Fibroblast of lung (primary cell): Measurements from ENCODE around the gene THOP1. TPM values are rescaled to one million over a fixed set of nuclear protein-coding genes. Genes with fewer than 3 reads are reported as not detected.

Experiments used
- DNase-seq, 2 donors: peaks; one replicate each; pipeline versions ENCODE4 v3.0.0 to v3.0.0-alpha.2; 2010; ENCODE audit warnings: low read depth in 2 of 2
- H2AFZ ChIP-seq: 2 replicates; pipeline ENCODE4 v1.5.1; 2012; ENCODE audit warnings: low read length, control low read depth, inconsistent platforms
- H3K27ac ChIP-seq: 2 replicates; pipeline ENCODE4 v1.5.1; 2011; ENCODE audit warnings: low read length, control low read depth; ENCODE audit not compliant: insufficient read depth
- H3K27me3 ChIP-seq: 2 replicates; pipeline ENCODE4 v1.5.1; 2011; ENCODE audit warnings: mild to moderate bottlenecking, low read length; ENCODE audit not compliant: control insufficient read depth, insufficient read depth
- H3K36me3 ChIP-seq: 2 replicates; pipeline ENCODE4 v1.5.1; 2011; ENCODE audit warnings: low read length; ENCODE audit not compliant: control insufficient read depth, insufficient read depth
- H3K4me1 ChIP-seq: 2 replicates; pipeline ENCODE4 v1.5.1; 2011; ENCODE audit warnings: low read length; ENCODE audit not compliant: control insufficient read depth, insufficient read depth; ENCODE audit errors: extremely low read depth
- H3K4me2 ChIP-seq: 2 replicates; pipeline ENCODE4 v1.5.1; 2011; ENCODE audit warnings: low read length, control low read depth; ENCODE audit not compliant: insufficient read depth; ENCODE audit errors: extremely low read depth
- H3K4me3 ChIP-seq, 4 experiments: fragments of 200-600 bp in 1 of 4; sonication (generic) in 1 of 4; replicated peaks in 1 of 4; 2 replicates each; pipeline ENCODE4 v1.5.1; 2011 to 2016; ENCODE audit warnings: low read length in 4 of 4, low read depth in 3 of 4, mild to moderate bottlenecking in 3 of 4, control low read depth in 2 of 4, inconsistent platforms in 1 of 4, mixed read lengths in 1 of 4; ENCODE audit not compliant: insufficient read depth in 1 of 4; ENCODE audit errors: control extremely low read depth in 1 of 4
- H3K79me2 ChIP-seq: 2 replicates; pipeline ENCODE4 v1.5.1; 2012; ENCODE audit warnings: mild to moderate bottlenecking, low read length, inconsistent platforms; ENCODE audit not compliant: control insufficient read depth, insufficient read depth
- H3K9ac ChIP-seq: 2 replicates; pipeline ENCODE4 v1.5.1; 2011; ENCODE audit warnings: mild to moderate bottlenecking, low read length, control low read depth; ENCODE audit not compliant: insufficient read depth
- H3K9me3 ChIP-seq: 2 replicates; pipeline ENCODE4 v1.5.1; 2012; ENCODE audit warnings: low read depth, low read length; ENCODE audit not compliant: control insufficient read depth, insufficient read depth
- H4K20me1 ChIP-seq: 2 replicates; pipeline ENCODE4 v1.5.1; 2011; ENCODE audit warnings: low read length; ENCODE audit not compliant: control insufficient read depth, insufficient read depth; ENCODE audit errors: extremely low read depth
- EZH2 ChIP-seq: IDR thresholded peaks from 2 replicates; pipeline ENCODE4 v1.5.1; 2012; ENCODE audit warnings: low read length, control low read depth, mild to moderate bottlenecking; ENCODE audit errors: missing control alignments
- polyA plus RNA-seq, 2 donors: library from polyadenylated mRNA; depleted of rRNA in 1 of 2; stranded (reverse) in 1 of 2; unstranded in 1 of 2; fragments of >200 nt; gene quantifications; 2 replicates each; pipeline ENCODE4 v1.2.1, GENCODE V29; 2011 to 2012; ENCODE audit warnings: missing spikeins in 1 of 2
- total RNA-seq: library from RNA; depleted of rRNA; stranded (reverse); fragments of >200 nt; gene quantifications from 2 replicates; pipeline ENCODE4 v1.2.1, GENCODE V29; 2014
- TF ChIP-seq, protein P1 (sequence below), 2 donors: IDR thresholded peaks in 1 of 2; conservative IDR thresholded peaks in 1 of 2; 1 replicate in 1 of 2; 2 replicates in 1 of 2; pipeline ENCODE4 v1.5.1; 2011 to 2012; ENCODE audit warnings: low read length in 2 of 2, control low read depth in 1 of 2, inconsistent platforms in 1 of 2, low read depth in 1 of 2, mild to moderate bottlenecking in 1 of 2

THOP1 gene
- total and polyA plus RNA-seq, 2 donors (not counting 1 experiment from before 2014, with no cell fraction given): 23.6 to 49.5 TPM

DNA sequence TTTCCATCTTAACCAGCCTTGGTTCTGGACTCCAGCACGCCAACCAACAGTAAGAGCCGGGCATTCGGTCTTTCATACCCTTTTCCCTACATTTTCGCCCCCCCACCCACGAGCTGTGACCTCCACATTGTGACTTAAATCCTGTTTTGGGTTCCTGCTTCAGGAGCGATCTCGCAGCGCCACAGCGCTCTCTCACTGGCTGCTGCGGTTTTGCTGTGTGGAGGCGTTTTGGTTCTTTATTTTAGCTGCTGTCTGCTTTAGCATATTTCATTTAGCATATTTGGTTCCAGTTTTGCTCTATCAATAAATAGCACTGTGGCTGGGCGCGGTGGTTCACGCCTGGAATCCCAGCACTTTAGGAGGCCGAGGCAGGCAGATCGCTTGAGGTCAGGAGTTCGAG lies 25.9 kb upstream of the THOP1 start:
- Histone ChIP-seq H3K27me3 (no peaks in the 10 kb centered on the region), H3K4me1 (no peaks in the 10 kb centered on the region), H3K4me2 (no peak overlapping the region), H2AFZ (no peak overlapping the region), H3K9me3 (no peaks in the 10 kb centered on the region), H3K27ac (no peak overlapping the region), H4K20me1 (no peaks in the 10 kb centered on the region), H3K79me2 (no peaks in the 10 kb centered on the region), H3K9ac (no peak overlapping the region), H3K36me3 (peaks cover 29% of the 10 kb centered on the region), H3K4me3 (no peak overlapping the region)
- no peak for TF ChIP-seq EZH2
- TF ChIP-seq, protein P1, sequence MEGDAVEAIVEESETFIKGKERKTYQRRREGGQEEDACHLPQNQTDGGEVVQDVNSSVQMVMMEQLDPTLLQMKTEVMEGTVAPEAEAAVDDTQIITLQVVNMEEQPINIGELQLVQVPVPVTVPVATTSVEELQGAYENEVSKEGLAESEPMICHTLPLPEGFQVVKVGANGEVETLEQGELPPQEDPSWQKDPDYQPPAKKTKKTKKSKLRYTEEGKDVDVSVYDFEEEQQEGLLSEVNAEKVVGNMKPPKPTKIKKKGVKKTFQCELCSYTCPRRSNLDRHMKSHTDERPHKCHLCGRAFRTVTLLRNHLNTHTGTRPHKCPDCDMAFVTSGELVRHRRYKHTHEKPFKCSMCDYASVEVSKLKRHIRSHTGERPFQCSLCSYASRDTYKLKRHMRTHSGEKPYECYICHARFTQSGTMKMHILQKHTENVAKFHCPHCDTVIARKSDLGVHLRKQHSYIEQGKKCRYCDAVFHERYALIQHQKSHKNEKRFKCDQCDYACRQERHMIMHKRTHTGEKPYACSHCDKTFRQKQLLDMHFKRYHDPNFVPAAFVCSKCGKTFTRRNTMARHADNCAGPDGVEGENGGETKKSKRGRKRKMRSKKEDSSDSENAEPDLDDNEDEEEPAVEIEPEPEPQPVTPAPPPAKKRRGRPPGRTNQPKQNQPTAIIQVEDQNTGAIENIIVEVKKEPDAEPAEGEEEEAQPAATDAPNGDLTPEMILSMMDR (conservative IDR thresholded peaks at IDR 0.05 in 1 of 2, IDR thresholded peaks at IDR 0.05 in 1 of 2; ENCODE audit: low read depth in 1 of 2, low read length in 2 of 2): no peak
- no peak for DNase-seq

DNA sequence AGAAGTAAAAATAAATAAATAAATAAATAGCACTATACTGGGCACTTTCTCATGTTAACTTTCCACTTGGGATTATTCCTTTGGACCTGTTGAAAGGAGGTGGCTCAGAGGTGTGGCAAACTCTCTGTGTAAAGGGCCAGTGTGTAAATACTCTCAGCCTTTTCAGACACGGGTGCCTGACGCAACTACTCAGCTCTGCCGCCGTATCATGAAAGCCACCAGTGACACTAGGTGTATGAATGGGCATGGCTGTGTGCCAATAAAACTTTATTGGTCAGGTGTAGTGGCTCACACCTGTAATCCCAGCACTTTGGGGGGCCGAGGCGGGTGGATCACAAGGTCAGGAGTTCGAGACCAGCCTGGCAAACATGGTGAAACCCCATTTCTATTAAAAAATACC lies 25.3 kb upstream of the THOP1 start:
- Histone ChIP-seq H3K9me3 (no peaks in the 10 kb centered on the region), H3K79me2 (no peaks in the 10 kb centered on the region), H3K36me3 (peaks cover 27% of the 10 kb centered on the region)

DNA sequence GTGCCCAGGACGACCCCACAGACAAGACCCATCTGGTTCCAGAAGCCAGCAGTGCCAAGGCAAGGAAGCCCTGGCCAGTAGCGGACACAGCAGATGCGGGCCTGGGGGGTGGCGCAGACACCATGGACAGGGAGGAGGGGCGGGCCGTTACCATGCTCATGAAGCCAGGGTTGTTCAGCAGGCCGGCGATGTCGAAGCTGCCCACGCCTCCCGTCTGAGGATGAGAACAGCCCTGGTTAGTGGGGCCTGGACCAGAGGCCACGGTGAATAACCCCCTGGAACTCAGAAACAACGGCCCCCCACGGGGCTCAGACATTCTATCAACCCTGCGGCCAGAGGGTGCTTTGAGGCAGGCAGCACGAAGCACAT lies 24.0 kb upstream of the THOP1 start:
- Histone ChIP-seq H4K20me1 (no peaks in the 10 kb centered on the region), H3K27me3 (no peaks in the 10 kb centered on the region), H3K9me3 (no peaks in the 10 kb centered on the region), H3K27ac (no peak overlapping the region), H2AFZ (no peak overlapping the region), H3K79me2 (no peaks in the 10 kb centered on the region), H3K4me1 (no peaks in the 10 kb centered on the region), H3K4me3 (no peak overlapping the region), H3K9ac (no peak overlapping the region), H3K36me3 (peaks cover 25% of the 10 kb centered on the region), H3K4me2 (no peak overlapping the region)
- TF ChIP-seq, protein P1 (conservative IDR thresholded peaks at IDR 0.05 in 1 of 2, IDR thresholded peaks at IDR 0.05 in 1 of 2; ENCODE audit: low read depth in 1 of 2, low read length in 2 of 2): no peak
- no peak for DNase-seq

More for the DNA sequence above, 25.3 kb upstream of the THOP1 start:
- TF ChIP-seq EZH2: no peak
- TF ChIP-seq, protein P1 (conservative IDR thresholded peaks at IDR 0.05 in 1 of 2, IDR thresholded peaks at IDR 0.05 in 1 of 2; ENCODE audit: low read depth in 1 of 2, low read length in 2 of 2): no peak
- no peak overlapping the region for H2AFZ ChIP-seq
- no peaks in the 10 kb centered on the region for H4K20me1 ChIP-seq
- H3K4me2 ChIP-seq: no peak overlapping the region
- H3K9ac ChIP-seq: no peak overlapping the region
- H3K4me3 ChIP-seq: no peak overlapping the region
- no peaks in the 10 kb centered on the region for H3K4me1 ChIP-seq
- H3K27me3 ChIP-seq: no peaks in the 10 kb centered on the region
- no peak overlapping the region for H3K27ac ChIP-seq
- no peak for DNase-seq
